NK-92 (cell line): ENCODE measurements around the gene LYRM2.

Experiments
- DNase-seq: peaks from one replicate; lab custom pipeline; 2025; ENCODE audit not compliant: unreplicated experiment; lab: John Stamatoyannopoulos, UW

LYRM2 gene

GRCh38 chr6:89638320-89639195 is at the start of gene LYRM2:
TSS of gene LYRM2 (minus strand) at chr6:89638747. CDS start at chr6:89638716, 31 bp downstream.
- DNase-seq, result peak; percentile 46

GRCh38 chr6:89688328-89688727 is 49.8 kb upstream of the LYRM2 start:
- DNase-seq, result no peak

GRCh38 chr6:89685311-89685710 is 46.8 kb upstream of the LYRM2 start:
- DNase-seq, result no peak

- DNase-seq, result no peak
Observed at GRCh38 chr6:89682991-89683390, 44.4 kb upstream of the LYRM2 start.

GRCh38 chr6:89681983-89682564 is 43.5 kb upstream of the LYRM2 start:
- DNase-seq, result no peak

GRCh38 chr6:89680551-89680950 is 42.0 kb upstream of the LYRM2 start:
- no peak for DNase-seq

GRCh38 chr6:89680150-89680549 is 41.6 kb upstream of the LYRM2 start:
- DNase-seq, result no peak

- DNase-seq, result no peak
Observed at GRCh38 chr6:89679215-89680120, 40.9 kb upstream of the LYRM2 start.

GRCh38 chr6:89678531-89678930 is 40.0 kb upstream of the LYRM2 start:
- no peak for DNase-seq

- no peak for DNase-seq
Observed at GRCh38 chr6:89675949-89676748, 37.6 kb upstream of the LYRM2 start.

GRCh38 chr6:89670935-89671565 is 32.5 kb upstream of the LYRM2 start:
- no peak for DNase-seq

GRCh38 chr6:89669002-89669401 is 30.5 kb upstream of the LYRM2 start:
- DNase-seq, result no peak

GRCh38 chr6:89667872-89668556 is 29.5 kb upstream of the LYRM2 start:
- no peak for DNase-seq

- no peak for DNase-seq
Observed at GRCh38 chr6:89662659-89663223, 24.2 kb upstream of the LYRM2 start.

GRCh38 chr6:89661559-89661958 is 23.0 kb upstream of the LYRM2 start:
- no peak for DNase-seq

- no peak for DNase-seq
Observed at GRCh38 chr6:89660981-89661380, 22.4 kb upstream of the LYRM2 start.

- no peak for DNase-seq
Observed at GRCh38 chr6:89657445-89658158, 19.1 kb upstream of the LYRM2 start.

GRCh38 chr6:89655122-89655521 is 16.6 kb upstream of the LYRM2 start:
- DNase-seq, result no peak

GRCh38 chr6:89650579-89650978 is 12.0 kb upstream of the LYRM2 start:
- DNase-seq, result no peak
